Stomach (tissue), 9 donors: ENCODE data around the gene PAAF1. TPM values are rescaled to one million over a fixed set of nuclear protein-coding genes. Genes with fewer than 3 reads are reported as not detected.
A peak's percentile ranks its signal among the peaks of the same experiment; 100 is the strongest.

Experiments
- DNase-seq, 2 donors: peaks; one replicate each; pipeline versions ENCODE4 v3.0.0 to v3.0.0-alpha.2; 2013 to 2019
- H3K27ac ChIP-seq, 5 donors: fragments of 200-600 bp in 4 of 5; sonication (generic) in 4 of 5; one replicate each; pipeline ENCODE4 v1.5.1; 2013 to 2019; ENCODE audit warnings: mild to moderate bottlenecking in 1 of 5, moderate library complexity in 1 of 5
- H3K27me3 ChIP-seq, 3 donors: fragments of 200-600 bp; sonication (generic); one replicate each; pipeline ENCODE4 v1.5.1; 2017 to 2019; ENCODE audit warnings: mixed run types in 1 of 3
- H3K36me3 ChIP-seq, 4 donors: fragments of 200-600 bp; sonication (generic); 1 replicate in 3 of 4; 2 replicates in 1 of 4; pipeline ENCODE4 v1.5.1; 2016 to 2019
- H3K4me1 ChIP-seq, 4 donors: fragments of 200-600 bp; sonication (generic); one replicate each; pipeline ENCODE4 v1.5.1; 2016 to 2019
- H3K4me3 ChIP-seq, 4 donors: fragments of 200-600 bp; sonication (generic) in 3 of 4; one replicate each; pipeline ENCODE4 v1.5.1; 2016 to 2019; ENCODE audit warnings: mild to moderate bottlenecking in 1 of 4
- H3K9me3 ChIP-seq, 4 donors: fragments of 200-600 bp; sonication (generic); one replicate each; pipeline ENCODE4 v1.5.1; 2016 to 2019
- CTCF ChIP-seq, 7 experiments: fragments of 450-650 bp in 4 of 7; fragments of 200-600 bp in 3 of 7; sonication (generic) in 3 of 7; IDR thresholded peaks; one replicate each; pipeline ENCODE4 v1.5.1; 2016 to 2019; ENCODE audit warnings: antibody characterized with exemption in 7 of 7, control low read depth in 2 of 7, mild to moderate bottlenecking in 1 of 7
- EP300 ChIP-seq: sonication (generic); formaldehyde crosslinking; IDR thresholded peaks from one replicate; pipeline ENCODE4 v1.6.1; 2017; ENCODE audit warnings: antibody characterized with exemption
- POLR2A ChIP-seq, 4 donors: fragments of 450-650 bp; IDR thresholded peaks; one replicate each; pipeline ENCODE4 v1.6.1; 2016; ENCODE audit warnings: antibody characterized with exemption in 4 of 4, control low read depth in 2 of 4, mild to moderate bottlenecking in 1 of 4, moderate library complexity in 1 of 4
- POLR2AphosphoS5 ChIP-seq, 3 donors: sonication (generic); formaldehyde crosslinking; IDR thresholded peaks; one replicate each; pipeline ENCODE4 v1.6.1; 2016; ENCODE audit warnings: antibody characterized with exemption in 3 of 3
- WGBS, 5 donors: extraction: QIAGEN DNeasy Blood & Tissue Kit in 3 of 5; methylation state at CpG; one replicate each; pipeline versions ENCODE4 v1.1.5 to v1.1.7; 2013 to 2018; 5-methylcytosine and 5-hydroxymethylcytosine counted together
- intact Hi-C: fragments of 100-400 bp; cut with DNase I; formaldehyde crosslinking; loops from one replicate; pipeline ENCODE4 v1.15.1; 2023; ENCODE audit warnings: low total_unique reads
- polyA plus RNA-seq, 3 donors: library from polyadenylated mRNA; stranded (reverse); fragments of 200-250 nt; gene quantifications; one replicate each; pipeline ENCODE4 v1.2.3, GENCODE V29; 2013
- total RNA-seq, 5 donors: library from RNA; depleted of rRNA; stranded (reverse); fragments of >200 nt; gene quantifications; one replicate each; pipeline versions ENCODE4 v1.1.0 to v1.2.3, GENCODE V29; 2014 to 2016
- donor health status: healthy with polysubstance abuse.
- donor health status: Bipolar disorder and iron deficiency.
- donor health status: healthy.

The PAAF1 gene
- total and polyA plus RNA-seq, 8 donors, result 5.4 to 20.4 (median 13.1) TPM; not detected in 1

GRCh38 chr11:73950869-73951710 lies 74.3 kb downstream of the PAAF1 start, which contains the start of gene DNAJB13:
Gene DNAJB13 (plus strand): TSS chr11:73951026. CDS start chr11:73951070, 44 bp downstream.
- 77 to 84% (median 81%) methylated on average over 11 to 12 of the region's 12 CpGs for WGBS, 5 donors
- no peak for TF ChIP-seq POLR2A (IDR thresholded peaks at IDR 0.05)
- no peak for TF ChIP-seq CTCF (IDR thresholded peaks at IDR 0.05)
- TF ChIP-seq EP300, result no peak
- no peak for TF ChIP-seq POLR2AphosphoS5 (IDR thresholded peaks at IDR 0.05)
- Histone ChIP-seq H3K36me3 (no peaks in the 10 kb centered on the region), H3K27ac (no peak within 1 kb of the TSS), H3K4me1 (peaks cover 0 to 2% (median 0%) of the 10 kb centered on the region in 4 donors), H3K4me3 (no peak within 1 kb of the TSS), H3K9me3 (peaks cover 0 to 6% (median 0%) of the 10 kb centered on the region in 4 donors), H3K27me3 (peaks cover 0 to 8% (median 0%) of the 10 kb centered on the region in 3 donors)
- peak; percentile 37 to 79 for DNase-seq
- intact Hi-C loops, result no loop called here

- no peak for TF ChIP-seq POLR2A (IDR thresholded peaks at IDR 0.05)
- TF ChIP-seq CTCF (IDR thresholded peaks at IDR 0.05), result no peak
- TF ChIP-seq POLR2AphosphoS5 (IDR thresholded peaks at IDR 0.05), result no peak
- TF ChIP-seq EP300, result no peak
- peaks cover 0 to 5% (median 0%) of the 10 kb centered on the region in 4 donors for H3K4me1 ChIP-seq
- 68 to 79% (median 74%) methylated on average over 7 of the region's 7 CpGs for WGBS, 5 donors
- DNase-seq, result no peak
- no peak overlapping the region for H3K27ac ChIP-seq
- H3K4me3 ChIP-seq, result no peak overlapping the region
- intact Hi-C loops, result no loop called here
- no peaks in the 10 kb centered on the region for H3K36me3 ChIP-seq
- H3K27me3 ChIP-seq, result peaks cover 0 to 9% (median 0%) of the 10 kb centered on the region in 3 donors
- peaks cover 0 to 3% (median 0%) of the 10 kb centered on the region in 4 donors for H3K9me3 ChIP-seq
Measured at GRCh38 chr11:73951797-73952196, 75.0 kb downstream of the PAAF1 start.

- Histone ChIP-seq H3K4me3 (no peak overlapping the region), H3K4me1 (peaks cover 0 to 5% (median 0%) of the 10 kb centered on the region in 4 donors), H3K27me3 (peaks cover 0 to 27% (median 5%) of the 10 kb centered on the region in 3 donors), H3K9me3 (no peaks in the 10 kb centered on the region), H3K36me3 (no peaks in the 10 kb centered on the region), H3K27ac (no peak overlapping the region)
- WGBS, 5 donors, result 56 to 76% (median 67%) methylated on average over 26 to 29 of the region's 29 CpGs
- intact Hi-C loops, result no loop called here
- no peak for DNase-seq
- TF ChIP-seq POLR2A (IDR thresholded peaks at IDR 0.05), result no peak
- no peak for TF ChIP-seq EP300
- TF ChIP-seq CTCF (IDR thresholded peaks at IDR 0.05), result no peak
- TF ChIP-seq POLR2AphosphoS5 (IDR thresholded peaks at IDR 0.05), result no peak
Measured at GRCh38 chr11:73956876-73957653, 80.3 kb downstream of the PAAF1 start.

- H3K4me3 ChIP-seq, result no peak overlapping the region
- H3K36me3 ChIP-seq, result no peaks in the 10 kb centered on the region
- WGBS, 5 donors, result 49 to 71% (median 57%) methylated on average over 21 to 25 of the region's 25 CpGs
- peak in 1 of 2 donors; percentile 47 for DNase-seq
- H3K27ac ChIP-seq, result no peak overlapping the region
- H3K9me3 ChIP-seq, result no peaks in the 10 kb centered on the region
- peaks cover 0 to 27% (median 5%) of the 10 kb centered on the region in 3 donors for H3K27me3 ChIP-seq
- TF ChIP-seq CTCF (IDR thresholded peaks at IDR 0.05) (no peak), POLR2AphosphoS5 (IDR thresholded peaks at IDR 0.05) (no peak), POLR2A (IDR thresholded peaks at IDR 0.05) (no peak), EP300 (no peak)
- intact Hi-C loops, result no loop called here
- peaks cover 0 to 5% (median 0%) of the 10 kb centered on the region in 4 donors for H3K4me1 ChIP-seq
Measured at GRCh38 chr11:73957654-73958361, 81.0 kb downstream of the PAAF1 start.
